ENCODE results near the gene PPFIBP2.

DNA sequence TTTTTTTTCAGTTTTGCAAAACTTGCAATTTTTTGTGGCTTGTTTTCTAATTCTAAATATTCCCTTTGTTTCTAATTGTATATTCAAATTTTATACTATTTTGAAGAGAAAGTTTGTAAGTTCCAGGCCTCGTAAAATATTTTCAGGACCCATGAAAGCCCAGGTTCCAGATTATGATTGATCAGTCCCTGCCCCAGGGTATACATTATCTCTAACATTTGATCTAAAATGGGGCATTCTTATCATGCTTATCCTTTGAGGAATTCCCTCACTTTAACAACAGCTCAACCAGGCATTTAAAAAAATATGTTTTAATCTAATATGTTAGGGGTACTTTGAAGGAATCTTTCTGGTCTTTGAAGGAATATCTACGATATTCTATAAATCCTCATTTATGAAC is 133.1 kb downstream of the PPFIBP2 start:
- TF ChIP-seq CTCF (IDR thresholded peaks at IDR 0.05; ENCODE audit: low read length) (no peak), EZH2 (optimal IDR thresholded peaks at IDR 0.05; ENCODE audit: low read depth, low read length) (no peak), EZH2phosphoT487 (IDR thresholded peaks at IDR 0.05; ENCODE audit: low read length) (no peak)
